Activated T-helper 17 cell treated with anti-CD3 and anti-CD28 coated beads, Interleukin-2, amount 50 U/mL, for 72 hours (primary cell): ENCODE measurements around the gene SCNN1G. TPM values are rescaled to one million over a fixed set of nuclear protein-coding genes. Genes with fewer than 3 reads are reported as not detected.
"Not testable (repeated sequence)": the region's sequence is repeated elsewhere in the genome, so short reads cannot be mapped to it uniquely, and the experiment has no call there.

Experiments used
- ATAC-seq: fragments of 150-1000 bp; cut with Tn5 transposase; replicated peaks from 2 replicates; pipeline ENCODE4 v1.10.0; 2021; ENCODE audit warnings: mild to moderate bottlenecking, moderate library complexity
- H3K27ac Mint-ChIP-seq: one replicate; pipeline ENCODE4 v1.8.0; 2022; ENCODE audit warnings: mixed read lengths
- H3K27me3 Mint-ChIP-seq: one replicate; pipeline ENCODE4 v1.8.0; 2022; ENCODE audit warnings: mixed read lengths
- H3K36me3 Mint-ChIP-seq: one replicate; pipeline ENCODE4 v1.8.0; 2022; ENCODE audit warnings: low read depth, mild to moderate bottlenecking, mixed read lengths
- H3K4me1 Mint-ChIP-seq: one replicate; pipeline ENCODE4 v1.8.0; 2022; ENCODE audit warnings: mixed read lengths
- H3K4me3 Mint-ChIP-seq: one replicate; pipeline ENCODE4 v1.8.0; 2022; ENCODE audit warnings: mild to moderate bottlenecking, mixed read lengths
- H3K9me3 Mint-ChIP-seq: one replicate; pipeline ENCODE4 v1.8.0; 2022; ENCODE audit warnings: mixed read lengths
- total RNA-seq, 2 donors: library from RNA; stranded (reverse); gene quantifications; one replicate each; pipeline ENCODE4 v1.2.3, GENCODE V29; 2022

SCNN1G gene, protein sequence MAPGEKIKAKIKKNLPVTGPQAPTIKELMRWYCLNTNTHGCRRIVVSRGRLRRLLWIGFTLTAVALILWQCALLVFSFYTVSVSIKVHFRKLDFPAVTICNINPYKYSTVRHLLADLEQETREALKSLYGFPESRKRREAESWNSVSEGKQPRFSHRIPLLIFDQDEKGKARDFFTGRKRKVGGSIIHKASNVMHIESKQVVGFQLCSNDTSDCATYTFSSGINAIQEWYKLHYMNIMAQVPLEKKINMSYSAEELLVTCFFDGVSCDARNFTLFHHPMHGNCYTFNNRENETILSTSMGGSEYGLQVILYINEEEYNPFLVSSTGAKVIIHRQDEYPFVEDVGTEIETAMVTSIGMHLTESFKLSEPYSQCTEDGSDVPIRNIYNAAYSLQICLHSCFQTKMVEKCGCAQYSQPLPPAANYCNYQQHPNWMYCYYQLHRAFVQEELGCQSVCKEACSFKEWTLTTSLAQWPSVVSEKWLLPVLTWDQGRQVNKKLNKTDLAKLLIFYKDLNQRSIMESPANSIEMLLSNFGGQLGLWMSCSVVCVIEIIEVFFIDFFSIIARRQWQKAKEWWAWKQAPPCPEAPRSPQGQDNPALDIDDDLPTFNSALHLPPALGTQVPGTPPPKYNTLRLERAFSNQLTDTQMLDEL
- not detected for total RNA-seq

DNA sequence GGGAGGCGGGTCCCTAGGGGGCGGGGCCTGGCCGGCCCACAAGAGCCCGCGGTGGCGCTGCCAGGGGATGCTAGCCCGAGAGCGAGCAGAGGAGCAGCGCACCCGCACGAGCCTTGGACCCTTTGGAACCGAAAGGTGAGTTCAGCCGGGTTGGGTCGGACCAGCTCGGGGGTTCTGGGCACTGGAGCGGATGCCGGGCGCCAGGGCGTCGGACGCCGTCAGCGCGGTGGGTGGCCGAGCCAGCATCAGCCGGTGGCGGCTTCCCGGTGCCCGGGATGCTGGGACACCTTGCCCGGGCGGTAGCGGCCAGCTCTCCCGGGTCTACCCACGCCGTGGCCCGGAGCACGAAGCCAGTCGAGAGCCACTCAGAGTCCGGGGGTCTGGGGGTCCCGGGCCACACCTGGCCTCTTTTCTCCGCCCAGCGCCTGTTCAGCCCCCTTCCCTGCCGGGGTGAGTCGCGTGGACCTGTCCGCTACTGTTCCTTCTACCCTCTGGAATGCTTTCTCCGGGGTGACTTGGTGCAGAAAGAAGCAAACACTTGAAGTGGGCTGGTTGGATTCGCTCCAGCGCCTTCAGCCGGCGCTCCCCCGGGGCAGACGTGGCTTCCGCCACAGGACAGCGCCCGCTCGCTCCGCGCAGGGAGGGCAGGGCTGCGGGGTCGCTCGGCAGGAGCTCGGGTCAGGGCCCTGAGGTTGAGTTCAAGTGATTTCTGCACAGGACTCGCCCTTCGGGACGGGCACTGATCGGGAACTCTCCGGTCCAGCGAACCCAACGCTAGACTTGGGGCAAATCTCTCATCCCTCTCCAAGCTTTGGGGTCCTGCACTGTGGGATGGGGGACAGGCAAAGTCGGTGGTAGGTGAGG, at the start of gene SCNN1G:
SCNN1G (plus strand) TSS at position 67 of the 864 bp plus-strand sequence. CDS start 3,527 bp downstream, outside the sequence.
- H3K4me1 Mint-ChIP-seq: peaks cover 4% of the 10 kb centered on the region
- H3K27me3 Mint-ChIP-seq: peaks cover 61% of the 10 kb centered on the region
- H3K27ac Mint-ChIP-seq: no peak within 1 kb of the TSS
- peak within 1 kb of the TSS; percentile 44 for H3K4me3 Mint-ChIP-seq
- peak; percentile 20 for ATAC-seq
- H3K36me3 Mint-ChIP-seq: no peaks in the 10 kb centered on the region
- no peaks in the 10 kb centered on the region for H3K9me3 Mint-ChIP-seq

DNA sequence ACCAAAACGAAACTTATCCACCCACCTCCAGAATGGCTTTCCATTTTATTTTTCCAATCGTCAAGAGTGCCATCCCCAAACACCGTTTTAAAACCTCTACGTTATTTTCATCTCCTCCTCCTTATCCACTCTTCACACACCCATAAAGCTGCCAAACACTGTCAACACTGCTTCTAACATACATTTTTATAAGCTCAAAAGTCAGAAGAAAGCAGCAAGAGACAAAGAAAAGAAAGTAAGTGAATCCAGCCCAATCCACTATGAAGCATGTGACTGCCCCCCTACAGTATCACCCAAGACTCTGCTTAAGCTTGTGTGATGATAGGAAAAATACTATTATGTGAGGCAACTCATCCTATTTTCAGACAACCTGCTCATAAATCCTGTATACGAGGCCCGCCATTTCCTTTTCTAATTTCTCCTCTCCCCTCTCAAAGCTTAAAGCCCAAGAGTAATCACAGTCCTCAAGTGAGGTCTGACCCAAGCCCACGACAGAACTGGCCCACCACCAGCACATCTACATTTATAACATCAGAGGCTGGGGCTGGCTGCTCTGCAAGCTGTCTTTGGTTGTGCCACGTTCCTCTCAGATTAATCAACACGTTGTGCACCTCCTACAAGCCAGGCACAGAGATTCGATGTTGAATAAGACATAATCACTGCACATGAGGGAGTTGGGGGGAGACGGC, 49.6 kb upstream of the SCNN1G start:
- H3K27ac Mint-ChIP-seq: no peak overlapping the region
- no peaks in the 10 kb centered on the region for H3K36me3 Mint-ChIP-seq
- no peak for ATAC-seq
- no peak overlapping the region for H3K4me3 Mint-ChIP-seq
- H3K4me1 Mint-ChIP-seq: no peaks in the 10 kb centered on the region
- H3K9me3 Mint-ChIP-seq: no peaks in the 10 kb centered on the region
- H3K27me3 Mint-ChIP-seq: no peaks in the 10 kb centered on the region

DNA sequence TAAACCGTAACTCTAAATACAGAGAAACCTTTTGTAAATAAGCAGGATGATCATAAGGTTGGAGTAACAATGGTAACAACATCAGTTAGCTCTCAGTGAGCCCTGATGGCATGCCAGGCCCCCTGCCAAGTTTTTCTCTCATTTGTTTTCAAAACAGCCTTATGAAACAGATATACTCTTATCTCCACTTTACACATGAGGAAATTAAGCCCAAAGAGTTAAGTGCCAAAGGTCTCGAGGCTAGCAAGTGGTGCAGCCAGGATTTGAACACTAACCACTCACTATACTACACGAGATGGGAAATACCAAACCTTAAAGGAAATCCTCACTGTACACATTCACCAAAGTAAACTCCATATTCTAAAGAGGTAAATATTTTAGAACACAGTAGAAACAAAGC, 48.3 kb upstream of the SCNN1G start:
- Mint-ChIP-seq H3K27ac (no peak overlapping the region), H3K27me3 (no peaks in the 10 kb centered on the region), H3K9me3 (no peaks in the 10 kb centered on the region), H3K36me3 (no peaks in the 10 kb centered on the region), H3K4me3 (no peak overlapping the region), H3K4me1 (no peaks in the 10 kb centered on the region)
- ATAC-seq: no peak

DNA sequence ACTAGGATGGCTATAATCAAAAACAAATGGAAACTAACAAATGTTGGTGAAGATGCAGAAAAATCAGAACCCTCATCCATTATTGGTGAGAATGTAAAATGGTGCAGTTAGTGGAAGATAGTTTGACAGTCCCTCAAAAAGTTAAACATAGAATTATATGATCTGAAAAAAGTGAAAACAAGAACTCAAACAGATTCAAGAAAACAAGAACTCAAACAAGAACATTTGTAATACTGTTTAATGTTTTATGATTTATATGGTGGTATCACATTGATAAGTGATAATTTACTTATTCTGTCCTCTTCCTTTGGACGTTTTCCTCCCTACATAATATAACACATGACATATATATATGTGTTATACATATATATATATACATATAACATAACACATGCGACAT, 45.3 kb upstream of the SCNN1G start:
- Mint-ChIP-seq H3K4me1 (no peaks in the 10 kb centered on the region), H3K27me3 (no peaks in the 10 kb centered on the region), H3K27ac (no peak overlapping the region), H3K9me3 (no peaks in the 10 kb centered on the region), H3K36me3 (no peaks in the 10 kb centered on the region), H3K4me3 (no peak overlapping the region)
- no peak for ATAC-seq

DNA sequence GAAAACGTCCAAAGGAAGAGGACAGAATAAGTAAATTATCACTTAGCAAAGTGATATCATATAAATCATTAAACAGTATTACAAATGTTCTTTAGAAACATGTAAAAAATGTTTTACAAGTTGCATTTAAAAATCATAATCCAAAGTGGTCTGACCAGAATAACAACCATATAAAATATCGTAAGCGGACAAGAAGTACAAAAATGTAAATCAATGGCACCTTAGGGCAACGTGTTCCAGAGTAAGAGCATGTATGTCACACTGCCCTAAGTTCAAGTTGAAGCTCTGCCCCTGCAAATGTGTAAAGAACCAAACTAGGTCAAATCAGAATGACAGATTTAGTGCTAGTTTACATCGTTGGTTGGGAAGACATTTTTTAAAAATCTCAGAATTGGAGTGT, 44.7 kb upstream of the SCNN1G start:
- no peaks in the 10 kb centered on the region for H3K27me3 Mint-ChIP-seq
- no peaks in the 10 kb centered on the region for H3K36me3 Mint-ChIP-seq
- ATAC-seq: no peak
- H3K4me1 Mint-ChIP-seq: no peaks in the 10 kb centered on the region
- H3K4me3 Mint-ChIP-seq: no peak overlapping the region
- H3K9me3 Mint-ChIP-seq: no peaks in the 10 kb centered on the region
- no peak overlapping the region for H3K27ac Mint-ChIP-seq

DNA sequence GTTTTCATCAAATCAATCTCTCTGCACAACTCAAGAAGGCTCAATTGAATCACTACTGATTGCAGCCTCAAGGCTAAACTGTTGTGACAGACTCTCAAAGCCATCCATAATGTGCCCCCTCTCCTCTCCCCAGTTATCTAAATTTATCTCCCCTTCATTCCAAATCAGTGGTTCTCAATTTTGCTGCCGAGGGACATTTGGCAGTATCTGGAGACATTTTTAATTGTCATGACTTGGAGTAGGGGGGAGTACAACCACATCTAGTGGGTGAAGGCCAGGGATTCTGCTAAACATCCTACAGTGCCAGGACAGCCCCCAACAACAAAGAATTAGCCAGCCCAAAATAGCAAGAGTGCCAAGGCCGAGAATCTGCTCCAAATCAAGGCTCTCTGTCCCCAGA, 42.4 kb upstream of the SCNN1G start:
- H3K4me3 Mint-ChIP-seq: no peak overlapping the region
- H3K36me3 Mint-ChIP-seq: no peaks in the 10 kb centered on the region
- no peak overlapping the region for H3K27ac Mint-ChIP-seq
- H3K4me1 Mint-ChIP-seq: peaks cover 3% of the 10 kb centered on the region
- no peaks in the 10 kb centered on the region for H3K27me3 Mint-ChIP-seq
- H3K9me3 Mint-ChIP-seq: no peaks in the 10 kb centered on the region
- no peak for ATAC-seq

DNA sequence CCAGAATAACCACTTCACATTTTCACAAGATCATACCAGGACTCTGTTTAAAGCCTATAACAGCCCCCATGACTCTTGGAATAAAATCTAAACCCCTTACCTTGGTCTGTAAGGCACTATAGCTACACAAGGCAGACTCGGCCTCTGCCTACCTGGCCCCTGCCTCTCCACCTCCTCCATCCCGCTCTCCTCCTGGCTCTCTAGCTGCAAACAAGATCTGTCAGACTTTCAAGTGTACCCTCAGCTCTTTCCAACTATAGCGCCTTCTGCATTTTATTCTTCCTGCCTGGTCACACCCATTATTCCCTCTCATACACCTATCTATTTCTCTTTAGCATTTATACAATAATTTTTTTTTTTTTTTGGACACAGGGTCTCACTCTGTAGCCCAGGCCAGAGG, 41.5 kb upstream of the SCNN1G start:
- Mint-ChIP-seq H3K4me3 (no peak overlapping the region), H3K36me3 (no peaks in the 10 kb centered on the region), H3K27me3 (no peaks in the 10 kb centered on the region), H3K27ac (no peak overlapping the region), H3K9me3 (no peaks in the 10 kb centered on the region), H3K4me1 (peaks cover 5% of the 10 kb centered on the region)
- ATAC-seq: no peak

DNA sequence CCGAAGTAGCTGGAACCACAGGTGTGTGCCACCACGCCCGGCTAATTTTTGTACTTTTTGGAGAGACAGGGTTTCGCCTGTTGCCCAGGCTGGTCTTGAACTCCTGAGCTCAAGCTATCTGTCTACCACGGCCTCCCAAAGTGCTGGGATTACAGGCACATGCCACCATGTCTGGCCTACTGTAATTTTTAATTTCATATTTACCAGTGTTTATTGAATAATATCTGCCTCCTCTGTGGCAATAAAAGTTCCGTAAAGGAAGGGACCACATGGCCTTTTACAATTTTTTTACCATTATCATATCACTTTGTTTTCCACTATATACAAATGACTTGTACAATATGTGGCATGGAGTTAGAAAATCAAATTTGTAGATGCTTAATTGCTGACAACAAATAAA, 41.0 kb upstream of the SCNN1G start:
- H3K4me1 Mint-ChIP-seq: peaks cover 5% of the 10 kb centered on the region
- no peaks in the 10 kb centered on the region for H3K9me3 Mint-ChIP-seq
- H3K27ac Mint-ChIP-seq: no peak overlapping the region
- H3K36me3 Mint-ChIP-seq: no peaks in the 10 kb centered on the region
- no peaks in the 10 kb centered on the region for H3K27me3 Mint-ChIP-seq
- ATAC-seq: no peak
- H3K4me3 Mint-ChIP-seq: no peak overlapping the region

DNA sequence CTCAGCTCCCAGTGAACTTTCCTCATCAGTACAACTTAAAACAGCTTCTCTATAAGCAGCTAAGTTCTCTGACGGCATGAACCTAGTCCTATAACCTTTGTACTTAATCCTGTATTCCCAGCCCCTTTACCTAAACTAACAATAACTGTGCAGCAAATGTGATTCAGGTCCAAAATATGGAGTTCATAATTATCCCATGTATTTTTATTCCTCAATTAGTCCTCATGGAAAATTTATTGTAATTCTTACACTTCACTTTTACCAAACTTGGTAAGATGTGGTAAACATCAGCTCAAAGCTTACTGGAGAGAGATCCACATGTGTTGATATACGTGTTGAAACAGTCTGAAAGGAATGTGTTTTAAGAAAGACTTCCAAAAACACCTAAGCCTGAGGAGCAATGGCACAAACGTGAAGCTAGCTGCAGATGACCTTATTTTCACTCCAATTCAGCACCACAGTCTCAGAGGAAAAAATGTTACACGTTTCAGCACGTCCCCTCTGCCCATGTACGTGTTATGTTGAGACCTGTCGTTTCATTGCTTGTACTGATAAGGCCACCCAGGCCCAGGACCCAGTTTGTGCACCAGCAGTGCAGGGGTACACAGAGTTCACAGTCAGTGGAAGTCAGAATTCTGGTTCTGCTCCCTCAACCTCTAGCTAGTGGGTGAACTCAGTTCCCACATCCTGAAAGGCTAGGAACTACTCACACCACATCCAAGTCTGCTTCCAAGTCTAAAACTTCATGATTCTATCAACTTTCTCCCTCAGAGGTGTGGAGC, 40.4 kb upstream of the SCNN1G start:
- Mint-ChIP-seq H3K4me1 (peaks cover 5% of the 10 kb centered on the region), H3K9me3 (no peaks in the 10 kb centered on the region), H3K27ac (no peak overlapping the region), H3K27me3 (no peaks in the 10 kb centered on the region), H3K4me3 (no peak overlapping the region), H3K36me3 (no peaks in the 10 kb centered on the region)
- no peak for ATAC-seq

DNA sequence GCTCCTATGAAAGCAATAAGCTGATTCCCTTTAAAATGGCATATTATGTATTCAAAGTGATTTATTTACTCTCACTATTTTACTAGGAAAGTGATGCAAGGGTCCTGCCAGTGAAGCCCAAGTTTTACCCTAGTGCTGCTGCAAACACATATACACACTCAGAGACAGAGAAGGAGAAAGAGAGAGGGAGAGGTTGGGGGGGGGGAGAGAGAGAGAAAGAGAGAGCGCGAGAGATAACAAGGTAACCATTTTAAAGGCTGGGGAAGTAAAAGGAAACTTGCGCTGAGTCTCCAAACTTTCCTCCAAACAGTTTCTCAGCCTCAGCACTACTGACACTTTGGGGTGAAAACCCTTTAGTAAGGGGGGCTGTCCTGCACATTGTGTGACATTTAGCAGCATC, 39.2 kb upstream of the SCNN1G start:
- H3K27me3 Mint-ChIP-seq: no peaks in the 10 kb centered on the region
- no peaks in the 10 kb centered on the region for H3K9me3 Mint-ChIP-seq
- H3K4me1 Mint-ChIP-seq: peaks cover 15% of the 10 kb centered on the region
- H3K36me3 Mint-ChIP-seq: no peaks in the 10 kb centered on the region
- H3K27ac Mint-ChIP-seq: no peak overlapping the region
- no peak overlapping the region for H3K4me3 Mint-ChIP-seq
- ATAC-seq: no peak

DNA sequence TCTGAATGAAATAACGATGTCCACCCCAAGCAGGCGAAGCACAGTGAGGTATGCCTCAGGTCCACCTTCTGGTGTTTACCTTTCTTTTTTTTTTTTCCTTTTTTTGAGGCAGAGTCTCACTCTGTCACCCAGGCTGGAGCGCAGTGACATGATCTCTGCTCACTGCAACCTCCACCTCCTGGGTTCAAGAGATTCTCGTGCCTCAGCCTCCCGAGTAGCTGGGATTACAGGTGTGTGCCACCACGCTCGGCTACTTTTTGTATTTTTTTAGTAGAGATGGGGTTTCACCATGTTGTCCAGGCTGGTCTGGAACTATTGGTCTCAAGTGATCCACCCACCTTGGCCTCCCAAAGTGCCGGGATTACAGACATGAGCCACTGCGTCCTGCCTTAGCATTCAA, 38.2 kb upstream of the SCNN1G start:
- not testable (repeated sequence) for H3K27me3 Mint-ChIP-seq, H3K4me3 Mint-ChIP-seq, H3K27ac Mint-ChIP-seq, H3K9me3 Mint-ChIP-seq, ATAC-seq, H3K36me3 Mint-ChIP-seq
- H3K4me1 Mint-ChIP-seq: peaks cover 15% of the 10 kb centered on the region

DNA sequence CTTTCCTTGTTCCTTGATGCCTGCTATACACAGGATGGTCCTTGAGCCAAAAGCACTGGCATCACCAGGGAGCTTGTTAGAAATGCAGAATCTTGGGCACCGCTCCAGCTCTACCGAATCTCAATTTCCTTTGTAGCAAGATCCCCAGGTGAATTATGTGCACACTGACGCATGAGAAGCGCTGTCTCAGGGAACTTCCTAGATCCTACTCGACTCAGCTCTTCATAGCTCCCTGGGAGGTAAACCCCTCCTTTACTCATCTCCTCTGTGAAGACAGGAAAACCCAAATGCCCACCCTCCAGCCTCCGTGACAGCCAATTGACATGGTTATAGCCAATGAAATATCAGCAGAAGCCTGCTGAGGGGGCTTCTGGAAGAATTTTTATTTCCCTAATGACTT, 37.4 kb upstream of the SCNN1G start:
- no peaks in the 10 kb centered on the region for H3K9me3 Mint-ChIP-seq
- no peak for ATAC-seq
- no peak overlapping the region for H3K4me3 Mint-ChIP-seq
- no peaks in the 10 kb centered on the region for H3K36me3 Mint-ChIP-seq
- no peak overlapping the region for H3K27ac Mint-ChIP-seq
- peaks cover 19% of the 10 kb centered on the region for H3K4me1 Mint-ChIP-seq
- no peaks in the 10 kb centered on the region for H3K27me3 Mint-ChIP-seq

DNA sequence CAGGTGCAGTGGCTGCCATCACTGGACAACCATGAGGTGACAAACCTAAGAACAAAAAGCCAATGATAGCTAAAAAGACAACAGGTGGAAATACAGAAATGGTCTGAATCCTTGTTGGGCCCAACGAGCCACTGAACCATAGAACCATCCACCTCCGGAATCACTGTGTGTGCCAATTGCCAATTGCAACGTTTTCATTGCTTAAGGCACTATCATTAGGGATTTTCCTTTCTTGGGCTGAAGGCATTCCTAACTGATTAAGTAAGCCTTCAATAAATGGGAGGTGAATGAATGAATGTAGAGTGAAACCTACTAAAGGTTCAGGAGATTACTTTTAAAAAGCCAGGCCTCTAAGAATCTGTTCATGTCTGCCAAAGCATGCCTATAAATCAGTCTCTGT, 36.9 kb upstream of the SCNN1G start:
- ATAC-seq: no peak
- Mint-ChIP-seq H3K4me3 (no peak overlapping the region), H3K4me1 (peaks cover 20% of the 10 kb centered on the region), H3K9me3 (no peaks in the 10 kb centered on the region), H3K27ac (no peak overlapping the region), H3K27me3 (no peaks in the 10 kb centered on the region), H3K36me3 (no peaks in the 10 kb centered on the region)
